HG03095 (cell line): Measurements from ENCODE around the gene TAF11L10.
"Not testable (repeated sequence)": the region's sequence is repeated elsewhere in the genome, so short reads cannot be mapped to it uniquely, and the experiment has no call there.

Source experiments
- ATAC-seq: cut with Tn5 transposase; IDR thresholded peaks from one replicate; pipeline ENCODE4 v1.9.1; 2021; ENCODE audit warnings: moderate library complexity; ENCODE audit not compliant: unreplicated experiment

Gene TAF11L10

GRCh38 chr5:17597728-17598127 lies at the start of gene TAF11L10:
Gene TAF11L10 (minus strand): TSS chr5:17597828.
- not testable (repeated sequence) for ATAC-seq

- ATAC-seq = no peak
These were observed 36.5 kb upstream of the TAF11L10 start, which contains the start of gene TAF11L14 for GRCh38 chr5:17634160-17634559. Gene TAF11L14 (plus strand): TSS chr5:17634460.

DNA sequence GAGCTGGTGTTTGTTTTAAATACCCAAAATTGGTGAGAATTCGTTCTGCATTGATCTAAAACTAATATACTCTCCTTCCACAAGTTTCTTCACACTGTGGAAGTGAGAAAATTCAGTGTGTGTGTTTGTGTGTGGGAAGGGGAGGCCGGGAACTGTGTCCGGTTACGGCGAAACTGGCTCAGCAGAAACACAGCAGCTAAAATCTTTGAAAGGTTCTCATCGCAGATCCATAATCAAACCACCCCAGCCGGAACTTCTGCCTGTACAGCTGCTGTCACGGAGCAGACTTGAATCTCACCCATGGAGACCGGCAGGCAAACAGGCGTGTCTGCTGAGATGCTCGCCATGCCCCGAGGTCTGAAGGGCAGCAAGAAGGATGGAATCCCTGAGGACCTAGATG lies 34.2 kb upstream of the TAF11L10 start, which contains the start of gene TAF11L13:
TAF11L13 (plus strand) TSS at position 301 of the 400 bp plus-strand sequence.
- ATAC-seq = not testable (repeated sequence)

DNA sequence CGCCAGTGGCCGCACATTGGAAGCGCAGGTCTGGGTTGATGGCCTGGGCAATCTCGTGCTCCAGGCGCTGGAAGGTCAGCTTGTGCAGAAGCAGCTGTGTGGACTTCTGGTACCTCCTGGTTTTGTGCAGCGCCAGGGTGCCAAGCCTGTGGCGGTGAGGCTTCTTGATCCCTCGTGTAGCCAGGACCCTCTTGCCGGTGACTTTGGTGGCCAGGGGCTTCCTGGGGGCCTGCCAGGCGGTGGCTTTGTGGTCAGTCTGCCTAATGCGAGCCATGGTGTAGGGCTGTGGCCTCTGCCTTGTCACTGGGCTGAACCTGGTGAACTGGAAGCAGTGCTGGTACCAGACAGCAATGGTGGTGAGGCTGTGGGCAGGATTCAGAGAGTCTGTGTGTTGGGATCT lies 28.1 kb upstream of the TAF11L10 start:
- ATAC-seq = no peak

- no peak for ATAC-seq
These were observed 23.0 kb upstream of the TAF11L10 start for GRCh38 chr5:17620627-17621026.

DNA sequence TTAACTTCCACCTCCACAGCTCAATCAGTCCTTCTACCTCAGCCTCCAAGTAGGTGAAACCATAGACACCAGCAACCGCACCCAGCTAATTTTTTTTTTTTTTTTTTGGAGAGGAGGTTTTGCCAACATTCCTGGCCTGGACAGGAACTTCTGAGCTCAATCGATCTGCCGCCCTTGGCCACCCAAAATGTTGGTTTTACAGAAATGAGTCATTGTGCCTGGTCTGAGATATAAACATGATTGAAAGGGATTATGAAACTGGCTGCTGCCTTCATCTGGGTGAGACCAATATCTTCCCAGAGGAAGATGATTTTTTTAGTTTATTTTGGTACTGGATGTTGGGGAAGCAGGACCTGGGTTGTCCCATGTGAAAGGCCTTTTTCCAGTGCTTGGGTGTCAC lies 21.7 kb upstream of the TAF11L10 start:
- no peak for ATAC-seq

DNA sequence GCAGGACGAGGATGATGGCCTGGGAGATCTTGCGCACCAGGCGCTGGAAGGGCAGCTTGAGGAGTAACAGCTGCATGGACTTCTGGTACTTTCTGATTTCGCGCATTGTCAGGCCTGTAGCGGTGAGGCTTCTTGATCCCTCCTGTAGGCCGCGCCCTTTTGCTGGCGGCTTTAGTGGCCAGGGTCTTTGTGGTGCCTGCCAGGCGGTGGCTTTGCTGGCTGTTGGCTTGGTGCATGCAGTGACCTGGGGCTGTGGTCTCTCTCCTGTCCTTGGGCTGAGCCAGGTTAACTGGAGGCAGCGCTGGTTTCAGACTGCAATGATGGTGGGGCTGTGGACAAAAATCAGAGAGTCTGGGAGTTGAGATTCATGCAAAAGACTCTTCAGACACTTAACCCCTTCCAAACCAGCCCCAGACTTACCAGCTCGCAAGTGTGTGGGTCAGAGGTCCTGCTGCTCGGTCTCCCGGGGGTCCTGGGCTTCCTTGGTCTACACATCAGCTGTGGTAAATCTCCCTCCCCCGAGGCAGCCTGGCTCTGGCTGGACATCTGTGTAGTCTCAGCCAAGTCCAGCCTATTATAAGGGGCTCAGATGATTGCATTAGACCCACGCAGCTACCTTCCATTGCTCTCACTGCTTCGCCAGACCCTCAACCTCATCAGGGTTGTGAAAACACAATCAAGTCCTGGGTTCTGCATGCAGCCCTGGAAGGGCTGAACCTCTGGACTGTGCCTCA lies 17.4 kb upstream of the TAF11L10 start:
- ATAC-seq = no peak

DNA sequence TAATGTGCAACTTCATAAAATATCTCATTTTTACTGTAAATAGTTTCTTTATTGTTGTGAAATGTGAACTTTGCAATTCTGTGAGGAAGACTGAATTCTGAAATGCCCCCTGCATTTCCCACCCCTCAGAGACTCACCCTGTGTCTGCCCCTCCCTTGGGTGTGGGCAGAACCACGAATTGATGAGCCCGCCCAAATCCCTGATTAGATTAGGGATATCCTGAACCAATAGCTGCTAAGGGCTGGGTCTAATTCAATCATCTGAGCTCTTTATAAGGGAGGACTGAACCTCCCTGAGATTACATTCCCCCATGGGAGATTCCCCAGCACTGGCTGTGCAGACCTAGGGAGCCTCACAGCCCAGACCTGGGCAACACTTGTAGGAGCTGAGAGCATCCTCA lies 12.5 kb upstream of the TAF11L10 start, which contains the start of gene TAF11L12:
TAF11L12 (plus strand) TSS at position 301 of the 400 bp plus-strand sequence.
- ATAC-seq = not testable (repeated sequence)

DNA sequence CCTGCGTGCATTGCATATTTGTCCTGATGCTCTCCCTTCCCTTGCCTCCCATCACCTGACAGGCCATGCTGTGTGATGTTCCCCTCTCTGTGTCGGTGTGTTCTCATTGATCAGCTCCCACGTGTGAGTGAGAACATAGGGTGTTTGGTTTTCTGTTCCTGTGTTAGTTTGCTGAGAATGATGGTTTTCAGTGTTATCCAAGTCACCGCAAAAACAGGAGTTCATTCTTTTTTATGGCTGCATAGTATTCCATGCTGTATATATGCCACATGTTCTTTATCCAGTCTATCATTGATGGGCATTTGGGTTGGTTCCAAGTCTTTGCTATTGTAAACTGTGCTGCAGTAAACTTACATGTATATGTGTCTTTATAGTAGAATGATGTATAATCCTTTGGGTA lies 9.8 kb upstream of the TAF11L10 start:
- not testable (repeated sequence) for ATAC-seq

GRCh38 chr5:17604951-17605350 lies 7.3 kb upstream of the TAF11L10 start:
- no peak for ATAC-seq

DNA sequence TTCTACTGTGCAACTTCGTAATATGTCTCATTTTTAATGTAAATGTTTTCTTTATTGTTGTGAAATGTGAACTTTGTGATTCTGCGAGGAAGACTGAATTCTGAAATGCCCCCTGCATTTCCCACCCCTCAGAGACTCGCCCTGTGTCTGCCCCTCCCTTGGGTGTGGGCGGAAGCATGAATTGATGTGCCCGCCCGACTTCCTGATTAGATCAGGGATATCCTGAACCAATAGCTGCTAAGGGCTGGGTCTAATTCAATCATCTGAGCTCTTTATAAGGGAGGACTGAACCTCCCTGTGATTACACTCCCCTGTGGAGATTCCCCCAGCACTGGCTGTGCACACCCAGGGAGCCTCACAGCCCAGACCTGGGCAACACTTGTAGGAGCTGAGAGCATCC lies 6.3 kb upstream of the TAF11L10 start, which contains the start of gene TAF11L11:
TAF11L11 (plus strand) TSS at position 304 of the 400 bp plus-strand sequence.
- not testable (repeated sequence) for ATAC-seq

- not testable (repeated sequence) for ATAC-seq
These were observed 3.4 kb downstream of the TAF11L10 start, which contains the start of gene TAF11L9 for GRCh38 chr5:17594255-17594654. Gene TAF11L9 (minus strand): TSS chr5:17594394.

DNA sequence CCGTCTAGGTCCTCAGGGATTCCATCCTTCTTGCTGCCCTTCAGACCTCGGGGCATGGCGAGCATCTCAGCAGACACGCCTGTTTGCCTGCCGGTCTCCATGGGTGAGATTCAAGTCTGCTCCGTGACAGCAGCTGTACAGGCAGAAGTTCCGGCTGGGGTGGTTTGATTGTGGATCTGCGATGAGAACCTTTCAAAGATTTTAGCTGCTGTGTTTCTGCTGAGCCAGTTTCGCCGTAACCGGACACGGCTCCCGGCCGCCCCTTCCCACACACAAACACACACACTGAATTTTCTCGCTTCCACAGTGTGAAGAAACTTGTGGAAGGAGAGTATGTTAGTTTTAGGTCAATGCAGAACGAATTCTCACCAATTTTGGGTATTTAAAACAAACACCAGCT lies 6.8 kb downstream of the TAF11L10 start, which contains the start of gene TAF11L8:
TAF11L8 (minus strand) TSS at position 101 of the 400 bp plus-strand sequence.
- ATAC-seq = not testable (repeated sequence)

DNA sequence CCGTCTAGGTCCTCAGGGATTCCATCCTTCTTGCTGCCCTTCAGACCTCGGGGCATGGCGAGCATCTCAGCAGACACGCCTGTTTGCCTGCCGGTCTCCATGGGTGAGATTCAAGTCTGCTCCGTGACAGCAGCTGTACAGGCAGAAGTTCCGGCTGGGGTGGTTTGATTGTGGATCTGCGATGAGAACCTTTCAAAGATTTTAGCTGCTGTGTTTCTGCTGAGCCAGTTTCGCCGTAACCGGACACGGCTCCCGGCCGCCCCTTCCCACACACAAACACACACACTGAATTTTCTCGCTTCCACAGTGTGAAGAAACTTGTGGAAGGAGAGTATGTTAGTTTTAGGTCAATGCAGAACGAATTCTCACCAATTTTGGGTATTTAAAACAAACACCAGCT lies 12.0 kb downstream of the TAF11L10 start, which contains the start of gene TAF11L7:
TAF11L7 (minus strand) TSS at position 101 of the 400 bp plus-strand sequence.
- ATAC-seq = not testable (repeated sequence)
